OCI-LY3 (cell line): ENCODE data around the gene MYH7.

Experiments used
- CTCF ChIP-seq: fragments of 200-600, 300-600 bp; sonication (generic); IDR thresholded peaks from 2 replicates; pipeline ENCODE4 v1.5.1; 2014; ENCODE audit warnings: antibody characterized with exemption, low read length, low read depth
- EZH2phosphoT487 ChIP-seq: fragments of 200-600 bp; shearing (Covaris generic); IDR thresholded peaks from 2 replicates; pipeline ENCODE4 v1.6.1; 2018; ENCODE audit warnings: antibody characterized with exemption, mixed run types, low read depth

GRCh38 chr14:23425169-23425568 lies 10.3 kb downstream of the MYH7 start:
- TF ChIP-seq CTCF (no peak), EZH2phosphoT487 (no peak)
